ENCODE data around the gene IRF2.

The IRF2 gene

GRCh38 chr4:184348311-184349233 lies 125.8 kb downstream of the IRF2 start:
- no peak for TF ChIP-seq CTCF (IDR thresholded peaks at IDR 0.05)

GRCh38 chr4:184347251-184348239 lies 126.8 kb downstream of the IRF2 start:
- no peak for TF ChIP-seq CTCF (IDR thresholded peaks at IDR 0.05)

GRCh38 chr4:184346682-184347081 lies 127.7 kb downstream of the IRF2 start:
- no peak for TF ChIP-seq CTCF (IDR thresholded peaks at IDR 0.05)

- no peak for TF ChIP-seq CTCF (IDR thresholded peaks at IDR 0.05)
These were observed 128.8 kb downstream of the IRF2 start for GRCh38 chr4:184345573-184345922.

GRCh38 chr4:184344899-184345572 lies 129.3 kb downstream of the IRF2 start:
- no peak for TF ChIP-seq CTCF (IDR thresholded peaks at IDR 0.05)

GRCh38 chr4:184344435-184344834 lies 129.9 kb downstream of the IRF2 start:
- TF ChIP-seq CTCF (IDR thresholded peaks at IDR 0.05): no peak
